Activated CD4-positive, alpha-beta memory T cell treated with anti-CD3 and anti-CD28 coated beads, Interleukin-2, amount 10 ng/mL, durations not matched to agents 7 days and 5 days (primary cell): ENCODE measurements around the gene RPP25L. TPM values are rescaled to one million over a fixed set of nuclear protein-coding genes. Genes with fewer than 3 reads are reported as not detected.

Experiments
- CTCF ChIA-PET: fragments of 350-600 bp; sonication (Branson Sonifier 250); formaldehyde crosslinking; loops from one replicate; lab custom pipeline; 2021; ENCODE audit warnings: antibody characterized with exemption, inconsistent platforms; lab: Charles Lee
- POLR2A ChIA-PET: fragments of 350-600 bp; sonication (Branson Sonifier 250); formaldehyde crosslinking; loops from one replicate; lab custom pipeline; 2021; ENCODE audit warnings: antibody characterized with exemption; lab: Charles Lee
- DNase-seq: peaks from one replicate; pipeline ENCODE4 v3.0.0-alpha.2; 2020
- H3K27ac Mint-ChIP-seq: one replicate; pipeline ENCODE4 v1.8.0; 2021; ENCODE audit warnings: mild to moderate bottlenecking, mixed read lengths
- H3K27me3 Mint-ChIP-seq: one replicate; pipeline ENCODE4 v1.8.0; 2021; ENCODE audit warnings: mixed read lengths
- H3K36me3 Mint-ChIP-seq: one replicate; pipeline ENCODE4 v1.8.0; 2021; ENCODE audit warnings: low read depth, mixed read lengths
- H3K4me1 Mint-ChIP-seq: one replicate; pipeline ENCODE4 v1.8.0; 2021; ENCODE audit warnings: mixed read lengths
- H3K4me3 Mint-ChIP-seq: one replicate; pipeline ENCODE4 v1.8.0; 2021; ENCODE audit warnings: mild to moderate bottlenecking, mixed read lengths
- H3K9me3 Mint-ChIP-seq: one replicate; pipeline ENCODE4 v1.8.0; 2021; ENCODE audit warnings: mixed read lengths
- total RNA-seq, 2 experiments: library from RNA; stranded (reverse); gene quantifications; one replicate each; pipeline ENCODE4 v1.2.3, GENCODE V29; 2021

RPP25L gene
- total RNA-seq, 2 experiments from 2014 or later, result 32.4 to 32.6 TPM

DNA sequence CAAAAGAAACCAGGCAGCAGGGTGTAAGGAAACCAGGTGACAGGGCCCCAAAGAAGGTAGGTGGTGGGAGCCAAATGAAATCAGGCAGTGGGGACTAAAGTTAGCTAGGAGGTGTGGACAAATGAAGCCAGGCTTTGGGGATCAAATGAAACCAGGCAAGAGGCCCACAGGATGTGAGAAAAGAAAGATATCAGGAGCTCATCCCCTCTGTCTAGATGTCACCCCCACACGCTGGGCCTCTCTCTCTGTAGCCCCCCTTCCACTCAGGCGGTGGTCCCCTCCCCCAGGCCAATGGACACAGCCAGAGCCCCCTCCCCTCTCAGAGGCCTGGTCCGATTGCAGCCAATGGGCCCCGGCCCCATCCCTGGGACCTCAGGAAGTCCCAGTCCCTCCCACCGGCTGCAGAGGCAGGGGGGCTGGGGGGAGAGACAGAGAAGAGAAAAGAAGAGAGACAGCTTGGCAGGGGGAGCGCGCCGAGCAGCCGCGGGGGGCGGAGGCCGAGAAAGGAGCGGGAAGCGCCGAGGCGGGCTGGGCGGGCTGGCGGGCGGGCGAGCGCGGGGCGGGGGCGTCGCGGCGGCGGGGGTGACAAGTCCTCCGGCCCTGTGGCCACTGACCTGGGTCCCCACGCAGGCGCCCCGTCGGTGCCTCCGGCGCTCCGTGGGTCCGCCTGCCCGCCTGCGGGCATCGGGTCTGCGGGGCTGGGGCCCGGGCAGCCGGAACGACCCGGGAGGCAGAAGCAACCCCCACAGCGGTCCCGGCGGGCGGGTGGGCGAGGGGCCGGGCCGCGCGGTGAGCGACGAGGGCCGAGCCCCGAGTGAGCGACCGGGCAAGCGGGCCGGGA, 34.3 kb downstream of the RPP25L start:
- ChIA-PET POLR2A (no interaction called here), CTCF (no interaction called here)
- Mint-ChIP-seq H3K9me3 (no peaks in the 10 kb centered on the region), H3K27me3 (peaks cover 61% of the 10 kb centered on the region), H3K4me3 (no peak overlapping the region), H3K27ac (no peak overlapping the region), H3K4me1 (peaks cover 5% of the 10 kb centered on the region), H3K36me3 (no peaks in the 10 kb centered on the region)
- no peak for DNase-seq

GRCh38 chr9:34576597-34577399, 35.1 kb downstream of the RPP25L start:
- POLR2A ChIA-PET, result no interaction called here
- CTCF ChIA-PET, result interaction anchor here (0.5 kb wide), 1 partner anchor 56 kb away, joined by 3 read pairs; no protein-coding TSS in a partner anchor
- peaks cover 57% of the 10 kb centered on the region for H3K27me3 Mint-ChIP-seq
- H3K4me1 Mint-ChIP-seq, result peaks cover 5% of the 10 kb centered on the region
- no peak for DNase-seq
- no peaks in the 10 kb centered on the region for H3K9me3 Mint-ChIP-seq
- H3K36me3 Mint-ChIP-seq, result no peaks in the 10 kb centered on the region
- no peak overlapping the region for H3K4me3 Mint-ChIP-seq
- no peak overlapping the region for H3K27ac Mint-ChIP-seq

- DNase-seq, result no peak
- ChIA-PET CTCF (no interaction called here), POLR2A (no interaction called here)
- Mint-ChIP-seq H3K36me3 (no peaks in the 10 kb centered on the region), H3K9me3 (no peaks in the 10 kb centered on the region), H3K27me3 (peaks cover 50% of the 10 kb centered on the region), H3K27ac (no peak overlapping the region), H3K4me1 (peaks cover 5% of the 10 kb centered on the region), H3K4me3 (no peak overlapping the region)
Observed at GRCh38 chr9:34575862-34576596, 35.9 kb downstream of the RPP25L start.

GRCh38 chr9:34575241-34575640, 36.7 kb downstream of the RPP25L start:
- ChIA-PET POLR2A (no interaction called here), CTCF (no interaction called here)
- Mint-ChIP-seq H3K27me3 (peaks cover 42% of the 10 kb centered on the region), H3K4me1 (peaks cover 5% of the 10 kb centered on the region), H3K36me3 (no peaks in the 10 kb centered on the region), H3K27ac (no peak overlapping the region), H3K9me3 (no peaks in the 10 kb centered on the region), H3K4me3 (no peak overlapping the region)
- no peak for DNase-seq

DNA sequence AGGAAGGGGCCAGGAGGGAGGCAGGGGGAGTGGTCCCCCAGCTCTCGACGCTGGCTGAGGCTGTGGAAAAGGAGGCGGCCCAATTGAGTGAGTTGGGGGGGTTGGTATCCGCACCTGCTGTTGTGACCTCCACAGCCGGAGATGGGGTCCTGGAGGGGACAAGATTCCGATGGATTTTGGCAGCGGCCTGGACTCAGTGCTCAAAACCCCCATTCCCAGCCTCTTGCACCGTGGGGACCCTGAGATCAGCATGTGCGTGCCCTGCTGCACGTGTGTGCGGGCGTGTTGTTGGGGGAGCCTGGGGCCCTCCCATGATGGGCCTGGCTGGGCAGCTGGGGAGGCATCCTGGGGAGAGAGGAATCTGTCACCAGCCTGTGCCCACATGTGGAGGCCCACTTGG, 37.3 kb downstream of the RPP25L start:
- H3K4me3 Mint-ChIP-seq, result no peak overlapping the region
- H3K27ac Mint-ChIP-seq, result no peak overlapping the region
- peaks cover 5% of the 10 kb centered on the region for H3K4me1 Mint-ChIP-seq
- H3K27me3 Mint-ChIP-seq, result peaks cover 36% of the 10 kb centered on the region
- H3K36me3 Mint-ChIP-seq, result no peaks in the 10 kb centered on the region
- no peaks in the 10 kb centered on the region for H3K9me3 Mint-ChIP-seq
- CTCF ChIA-PET, result no interaction called here
- POLR2A ChIA-PET, result no interaction called here
- DNase-seq, result no peak

GRCh38 chr9:34573599-34574325, 38.1 kb downstream of the RPP25L start:
- H3K36me3 Mint-ChIP-seq, result no peaks in the 10 kb centered on the region
- no peak for DNase-seq
- no peak overlapping the region for H3K4me3 Mint-ChIP-seq
- no peak overlapping the region for H3K27ac Mint-ChIP-seq
- no peaks in the 10 kb centered on the region for H3K9me3 Mint-ChIP-seq
- ChIA-PET CTCF (no interaction called here), POLR2A (no interaction called here)
- H3K4me1 Mint-ChIP-seq, result peaks cover 5% of the 10 kb centered on the region
- peaks cover 28% of the 10 kb centered on the region for H3K27me3 Mint-ChIP-seq

DNA sequence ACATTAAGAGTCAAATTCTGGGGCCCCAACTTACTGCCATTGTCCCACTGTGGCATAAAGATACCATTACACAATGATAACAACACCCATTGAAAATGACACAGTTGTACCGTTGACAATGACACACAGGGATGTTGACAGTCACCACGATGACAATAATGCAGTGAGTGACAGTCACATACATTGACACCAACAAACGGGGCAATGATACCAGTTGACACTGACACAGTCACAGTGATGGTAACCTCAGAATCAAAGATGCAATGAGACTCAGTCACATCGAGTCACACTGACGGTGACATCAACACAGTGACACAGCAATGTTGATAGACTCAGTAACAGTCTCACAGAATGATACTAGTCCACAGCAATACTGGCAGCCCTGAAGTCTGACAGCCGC, 39.3 kb downstream of the RPP25L start:
- POLR2A ChIA-PET, result no interaction called here
- peaks cover 27% of the 10 kb centered on the region for H3K27me3 Mint-ChIP-seq
- no peak overlapping the region for H3K27ac Mint-ChIP-seq
- peaks cover 5% of the 10 kb centered on the region for H3K4me1 Mint-ChIP-seq
- DNase-seq, result no peak
- no peaks in the 10 kb centered on the region for H3K36me3 Mint-ChIP-seq
- H3K4me3 Mint-ChIP-seq, result no peak overlapping the region
- no peaks in the 10 kb centered on the region for H3K9me3 Mint-ChIP-seq
- CTCF ChIA-PET, result no interaction called here

DNA sequence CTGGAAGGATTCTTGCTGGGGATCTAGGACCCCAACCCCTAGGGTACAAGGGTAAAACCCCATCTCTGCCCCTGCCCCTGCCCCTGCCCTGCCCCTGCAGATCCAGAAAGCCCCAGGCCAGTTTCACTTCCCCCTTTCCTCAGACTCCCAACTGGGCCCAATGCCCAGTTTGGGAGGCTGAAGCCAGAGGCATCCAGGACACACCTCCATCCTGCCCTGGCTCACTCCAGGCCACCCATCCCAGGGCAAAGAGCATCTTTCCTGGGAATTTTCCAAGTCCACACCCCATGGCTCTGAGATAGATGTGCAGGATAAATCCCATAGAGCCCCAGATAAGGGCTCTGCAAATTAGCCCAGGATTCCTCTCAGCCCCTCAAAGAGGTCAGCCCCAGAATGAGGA, 39.8 kb downstream of the RPP25L start:
- no peak for DNase-seq
- Mint-ChIP-seq H3K4me1 (no peaks in the 10 kb centered on the region), H3K9me3 (no peaks in the 10 kb centered on the region), H3K4me3 (no peak overlapping the region), H3K36me3 (no peaks in the 10 kb centered on the region), H3K27ac (no peak overlapping the region), H3K27me3 (peaks cover 25% of the 10 kb centered on the region)
- ChIA-PET CTCF (no interaction called here), POLR2A (no interaction called here)

GRCh38 chr9:34571481-34571810, 40.5 kb downstream of the RPP25L start:
- H3K4me3 Mint-ChIP-seq, result no peak overlapping the region
- H3K27ac Mint-ChIP-seq, result no peak overlapping the region
- ChIA-PET POLR2A (interaction anchor here (1.5 kb wide), 1 partner anchor 8 kb away, joined by 4 read pairs; no protein-coding TSS in a partner anchor), CTCF (no interaction called here)
- peaks cover 26% of the 10 kb centered on the region for H3K27me3 Mint-ChIP-seq
- H3K4me1 Mint-ChIP-seq, result no peaks in the 10 kb centered on the region
- no peak for DNase-seq
- H3K36me3 Mint-ChIP-seq, result no peaks in the 10 kb centered on the region
- no peaks in the 10 kb centered on the region for H3K9me3 Mint-ChIP-seq

DNA sequence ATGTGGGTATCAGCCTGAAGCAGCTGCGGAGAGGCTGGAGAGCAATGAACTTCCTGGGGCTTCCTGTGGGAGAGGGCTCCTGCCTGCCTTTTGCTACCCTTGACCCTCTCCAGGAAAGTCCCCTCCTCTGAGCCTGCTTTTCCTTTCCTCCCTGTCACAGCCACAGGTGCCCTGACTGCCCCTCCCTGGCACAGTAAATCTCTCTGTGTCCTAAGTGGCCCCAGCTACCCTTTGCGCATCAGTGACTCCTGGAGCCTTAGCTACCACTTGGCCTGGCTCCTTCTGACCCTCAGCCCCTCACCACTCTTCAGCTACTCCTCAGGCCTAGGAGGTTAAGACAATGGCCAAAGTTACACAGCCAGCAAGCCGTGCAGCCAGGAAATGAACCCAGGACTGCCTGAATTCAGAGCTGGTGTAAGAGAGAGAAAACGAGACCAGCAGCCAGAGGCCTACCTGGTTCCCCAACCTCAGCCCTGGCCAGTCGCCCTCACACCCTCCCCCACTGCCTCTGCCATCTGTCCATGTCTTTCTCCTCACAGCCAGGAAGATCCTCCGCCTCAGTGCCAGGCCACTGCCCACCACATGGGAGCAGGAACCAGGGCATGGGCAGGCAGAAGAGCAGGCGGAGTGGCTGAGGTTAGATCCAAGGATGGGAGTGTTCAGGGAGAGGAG, 41.0 kb downstream of the RPP25L start:
- Mint-ChIP-seq H3K27ac (no peak overlapping the region), H3K27me3 (peaks cover 21% of the 10 kb centered on the region), H3K36me3 (no peaks in the 10 kb centered on the region), H3K4me3 (no peak overlapping the region), H3K4me1 (no peaks in the 10 kb centered on the region), H3K9me3 (no peaks in the 10 kb centered on the region)
- no peak for DNase-seq
- CTCF ChIA-PET, result no interaction called here
- POLR2A ChIA-PET, result interaction anchor here (1.5 kb wide), 1 partner anchor 9 kb away, joined by 4 read pairs; no protein-coding TSS in a partner anchor

DNA sequence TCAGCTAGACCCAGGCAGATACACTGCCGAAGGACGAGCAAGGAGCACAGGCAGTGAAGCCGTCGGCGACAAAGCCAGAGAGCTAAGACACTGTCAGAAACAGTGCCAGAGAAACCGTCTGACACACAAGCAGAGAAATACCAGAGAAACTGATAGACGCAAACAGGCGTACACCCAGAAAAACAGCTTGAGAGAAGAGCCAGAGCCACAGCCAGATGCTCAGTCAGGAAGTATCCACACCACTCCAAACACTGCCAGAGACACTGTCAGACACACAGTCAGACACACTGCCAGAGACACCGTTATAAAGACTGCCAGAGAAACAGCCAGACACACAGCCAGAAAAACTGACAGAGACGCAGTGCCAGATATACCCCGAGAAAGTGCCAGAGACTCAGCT, 41.5 kb downstream of the RPP25L start:
- POLR2A ChIA-PET, result interaction anchor here (1.5 kb wide), 1 partner anchor 9 kb away, joined by 4 read pairs; no protein-coding TSS in a partner anchor
- Mint-ChIP-seq H3K27me3 (peaks cover 18% of the 10 kb centered on the region), H3K9me3 (no peaks in the 10 kb centered on the region), H3K27ac (no peak overlapping the region), H3K36me3 (no peaks in the 10 kb centered on the region), H3K4me3 (no peak overlapping the region), H3K4me1 (no peaks in the 10 kb centered on the region)
- CTCF ChIA-PET, result no interaction called here
- DNase-seq, result no peak

DNA sequence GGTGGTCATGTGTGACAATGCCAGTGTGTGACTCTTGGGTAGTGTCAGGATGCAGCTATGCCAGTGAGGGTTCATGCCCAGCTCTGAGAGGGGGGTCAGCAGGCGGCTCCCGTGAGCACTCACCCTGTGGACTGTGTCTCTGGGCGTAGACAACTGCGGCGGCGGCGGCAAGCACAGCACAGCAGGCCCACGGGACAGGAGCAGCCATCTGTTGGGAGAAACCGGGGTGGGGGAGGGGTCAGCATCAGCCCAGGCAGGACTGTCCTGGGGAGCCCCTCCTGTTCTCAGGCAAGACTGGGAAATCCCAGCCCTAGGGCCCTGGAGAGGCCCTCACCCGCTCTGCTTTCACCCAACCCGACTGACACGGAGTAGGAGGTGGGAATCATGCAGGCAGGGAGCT, 43.1 kb downstream of the RPP25L start:
- CTCF ChIA-PET, result no interaction called here

More for the DNA sequence above, 43.1 kb downstream of the RPP25L start:
- no peak overlapping the region for H3K27ac Mint-ChIP-seq
- H3K9me3 Mint-ChIP-seq, result no peaks in the 10 kb centered on the region
- H3K4me1 Mint-ChIP-seq, result no peaks in the 10 kb centered on the region
- no peak overlapping the region for H3K4me3 Mint-ChIP-seq
- POLR2A ChIA-PET, result no interaction called here
- peaks cover 17% of the 10 kb centered on the region for H3K27me3 Mint-ChIP-seq
- H3K36me3 Mint-ChIP-seq, result no peaks in the 10 kb centered on the region
- DNase-seq, result no peak
